Calu3 (cell line): ENCODE results near the gene PLSCR4. TPM values are rescaled to one million over a fixed set of nuclear protein-coding genes. Genes with fewer than 3 reads are reported as not detected.
A peak's percentile ranks its signal among the peaks of the same experiment; 100 is the strongest.

Experiments
- BruUV-seq: library from RNA; stranded (reverse); fragments of 400-500 nt; replicated peaks from 2 replicates; lab custom pipeline; 2021; lab: Mats Ljungman, UMichigan
- CTCF ChIA-PET: fragments of 300-600 bp; sonication (Branson Sonifier 250); formaldehyde crosslinking; loops from one replicate; lab custom pipeline; 2022; ENCODE audit warnings: antibody characterized with exemption; lab: Charles Lee
- DNase-seq: peaks from one replicate; pipeline ENCODE4 v3.0.0; 2022
- H3K27ac Mint-ChIP-seq: one replicate; pipeline ENCODE4 v1.8.0; 2022; ENCODE audit warnings: mixed read lengths; ENCODE audit not compliant: unreplicated experiment
- H3K27me3 Mint-ChIP-seq: one replicate; pipeline ENCODE4 v1.8.0; 2022; ENCODE audit warnings: mixed read lengths; ENCODE audit not compliant: unreplicated experiment
- H3K36me3 Mint-ChIP-seq: one replicate; pipeline ENCODE4 v1.8.0; 2022; ENCODE audit warnings: mild to moderate bottlenecking, moderate library complexity, mixed read lengths; ENCODE audit not compliant: insufficient read depth, unreplicated experiment
- H3K4me1 Mint-ChIP-seq: one replicate; pipeline ENCODE4 v1.8.0; 2022; ENCODE audit warnings: mild to moderate bottlenecking, low read depth, mixed read lengths; ENCODE audit not compliant: unreplicated experiment
- H3K4me3 Mint-ChIP-seq: one replicate; pipeline ENCODE4 v1.8.0; 2022; ENCODE audit warnings: mild to moderate bottlenecking, low read depth, moderate library complexity, mixed read lengths; ENCODE audit not compliant: unreplicated experiment
- H3K9me3 Mint-ChIP-seq: one replicate; pipeline ENCODE4 v1.8.0; 2022; ENCODE audit warnings: low read depth, mixed read lengths; ENCODE audit not compliant: unreplicated experiment
- CTCF ChIP-seq: fragments of 200-600 bp; IDR thresholded peaks from one replicate; pipeline ENCODE4 v1.8.0; 2022; ENCODE audit warnings: antibody characterized with exemption; ENCODE audit not compliant: unreplicated experiment
- intact Hi-C: fragments of 100-400 bp; cut with micrococcal nuclease; formaldehyde crosslinking; loops from one replicate; pipeline ENCODE4 v1.10.0; 2022; ENCODE audit not compliant: unreplicated experiment
- total RNA-seq: library from RNA; stranded (reverse); gene quantifications from 2 replicates; pipeline ENCODE4 v1.2.3, GENCODE V29; 2022

PLSCR4 gene
- total RNA-seq, 1 experiment from 2014 or later, result 10.2 TPM

- Mint-ChIP-seq H3K36me3 (peaks cover 8% of the 10 kb centered on the region), H3K9me3 (no peaks in the 10 kb centered on the region), H3K4me1 (peaks cover 38% of the 10 kb centered on the region), H3K4me3 (no peak overlapping the region), H3K27ac (no peak overlapping the region), H3K27me3 (no peaks in the 10 kb centered on the region)
- no TSS peak for BruUV-seq
- intact Hi-C loops, result loop anchor here (5.0 kb wide), 1 partner anchor 161 kb away; no protein-coding TSS in a partner anchor
- CTCF ChIA-PET, result interaction anchor here (1.1 to 5.8 kb wide), 3 partner anchors 106 to 360 kb away, joined by 3 to 170 read pairs (median 13); no protein-coding TSS in a partner anchor
- DNase-seq, result no peak
- TF ChIP-seq CTCF, result no peak
Measured at GRCh38 chr3:146221276-146221675, 29.6 kb downstream of the PLSCR4 start.

- CTCF ChIA-PET, result interaction anchor here (5.8 kb wide), 1 partner anchor 108 kb away, joined by 170 read pairs; no protein-coding TSS in a partner anchor
- Mint-ChIP-seq H3K36me3 (peaks cover 8% of the 10 kb centered on the region), H3K27me3 (no peaks in the 10 kb centered on the region), H3K9me3 (no peaks in the 10 kb centered on the region), H3K27ac (no peak overlapping the region), H3K4me3 (no peak overlapping the region), H3K4me1 (peaks cover 38% of the 10 kb centered on the region)
- DNase-seq, result peak; percentile 75
- no TSS peak for BruUV-seq
- intact Hi-C loops, result loop anchor here (1.0 kb wide), 1 partner anchor 108 kb away; no protein-coding TSS in a partner anchor
- TF ChIP-seq CTCF, result peak; percentile 79
Measured at GRCh38 chr3:146218880-146219866, 31.7 kb downstream of the PLSCR4 start.

GRCh38 chr3:146217324-146217723 lies 33.6 kb downstream of the PLSCR4 start:
- H3K4me1 Mint-ChIP-seq, result peaks cover 27% of the 10 kb centered on the region
- H3K27me3 Mint-ChIP-seq, result no peaks in the 10 kb centered on the region
- no peaks in the 10 kb centered on the region for H3K9me3 Mint-ChIP-seq
- no TSS peak for BruUV-seq
- intact Hi-C loops, result no loop called here
- CTCF ChIA-PET, result no interaction called here
- peaks cover 2% of the 10 kb centered on the region for H3K36me3 Mint-ChIP-seq
- no peak for TF ChIP-seq CTCF
- no peak overlapping the region for H3K4me3 Mint-ChIP-seq
- no peak for DNase-seq
- H3K27ac Mint-ChIP-seq, result no peak overlapping the region

GRCh38 chr3:146214493-146214892 lies 36.4 kb downstream of the PLSCR4 start:
- CTCF ChIA-PET, result interaction anchor here (0.6 kb wide), 1 partner anchor 106 kb away, joined by 4 read pairs; no protein-coding TSS in a partner anchor
- BruUV-seq, result no TSS peak
- Mint-ChIP-seq H3K4me3 (no peak overlapping the region), H3K27ac (no peak overlapping the region), H3K36me3 (no peaks in the 10 kb centered on the region), H3K9me3 (no peaks in the 10 kb centered on the region), H3K4me1 (peaks cover 13% of the 10 kb centered on the region), H3K27me3 (no peaks in the 10 kb centered on the region)
- intact Hi-C loops, result no loop called here
- no peak for TF ChIP-seq CTCF
- no peak for DNase-seq
